Large intestine (tissue), 3 donors: ENCODE results near the gene NGDN. TPM values are rescaled to one million over a fixed set of nuclear protein-coding genes. Genes with fewer than 3 reads are reported as not detected.

ENCODE experiments used
- DNase-seq, 2 donors: peaks; one replicate each; pipeline versions ENCODE4 v3.0.0 to v3.0.0-alpha.2; 2013
- H3K27ac ChIP-seq: one replicate; pipeline ENCODE4 v1.5.1; 2013; ENCODE audit warnings: low read length
- H3K27me3 ChIP-seq: 2 replicates; pipeline ENCODE4 v1.6.1; 2013; ENCODE audit warnings: low read length; ENCODE audit not compliant: control insufficient read depth, insufficient read depth
- H3K36me3 ChIP-seq: 2 replicates; pipeline ENCODE4 v1.6.1; 2013; ENCODE audit warnings: low read length; ENCODE audit not compliant: control insufficient read depth, insufficient read depth
- H3K4me1 ChIP-seq: one replicate; pipeline ENCODE4 v1.6.1; 2013; ENCODE audit warnings: low read length; ENCODE audit not compliant: control insufficient read depth, insufficient read depth
- H3K4me3 ChIP-seq: one replicate; pipeline ENCODE4 v1.5.1; 2013; ENCODE audit warnings: low read length
- H3K9me3 ChIP-seq: one replicate; pipeline ENCODE4 v1.6.1; 2013; ENCODE audit warnings: mild to moderate bottlenecking, low read depth, low read length, moderate library complexity; ENCODE audit not compliant: control insufficient read depth
- WGBS: methylation state at CpG from one replicate; pipeline ENCODE4 v1.1.5; 2013; ENCODE audit warnings: low lambda C conversion rate; ENCODE audit not compliant: insufficient coverage; 5-methylcytosine and 5-hydroxymethylcytosine counted together
- polyA plus RNA-seq: library from polyadenylated mRNA; unstranded; fragments of 120-200 nt; gene quantifications from one replicate; pipeline ENCODE4 v1.2.1, GENCODE V29; 2013

The NGDN gene
- polyA plus RNA-seq, 1 donor: 48.3 TPM

GRCh38 chr14:23439107-23439835 is 30.2 kb upstream of the NGDN start:
- Histone ChIP-seq H3K4me3 (no peak overlapping the region), H3K36me3 (no peaks in the 10 kb centered on the region), H3K27ac (no peak overlapping the region), H3K27me3 (no peaks in the 10 kb centered on the region), H3K4me1 (peaks cover 5% of the 10 kb centered on the region), H3K9me3 (no peaks in the 10 kb centered on the region)
- no CpG with 5 or more reads among the region's 6 CpGs for WGBS
- DNase-seq: no peak

DNA sequence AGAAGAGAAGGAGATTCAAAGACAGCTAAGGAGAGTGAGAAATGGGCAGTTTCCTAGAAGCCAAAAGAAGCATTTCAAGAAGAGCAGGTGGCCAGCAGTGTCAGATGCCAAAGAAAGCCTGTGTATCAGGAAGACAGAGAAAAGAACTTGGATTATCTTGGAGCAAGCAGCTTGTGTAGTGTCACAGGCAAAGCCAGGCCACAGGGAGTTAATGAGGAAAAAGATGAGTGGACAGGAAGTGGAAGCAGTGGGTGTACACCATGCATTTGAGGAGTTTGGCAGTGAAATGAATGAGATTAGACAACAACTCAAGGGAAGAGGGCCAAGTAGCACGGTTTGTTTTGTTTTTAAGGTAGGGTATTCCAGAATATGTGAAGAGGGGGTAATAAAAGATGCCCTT is 28.4 kb upstream of the NGDN start:
- DNase-seq: no peak
- H3K36me3 ChIP-seq: no peaks in the 10 kb centered on the region
- no peak overlapping the region for H3K27ac ChIP-seq
- H3K4me1 ChIP-seq: no peaks in the 10 kb centered on the region
- no CpG with 5 or more reads among the region's 1 CpG for WGBS
- no peaks in the 10 kb centered on the region for H3K27me3 ChIP-seq
- H3K9me3 ChIP-seq: no peaks in the 10 kb centered on the region
- H3K4me3 ChIP-seq: no peak overlapping the region

GRCh38 chr14:23442721-23443356 is 26.7 kb upstream of the NGDN start:
- H3K4me3 ChIP-seq: no peak overlapping the region
- 100% methylated on average over 2 of the region's 9 CpGs for WGBS
- H3K27me3 ChIP-seq: no peaks in the 10 kb centered on the region
- H3K27ac ChIP-seq: no peak overlapping the region
- no peak for DNase-seq
- H3K9me3 ChIP-seq: no peaks in the 10 kb centered on the region
- no peaks in the 10 kb centered on the region for H3K36me3 ChIP-seq
- H3K4me1 ChIP-seq: peaks cover 15% of the 10 kb centered on the region

GRCh38 chr14:23443411-23443812 is 26.1 kb upstream of the NGDN start:
- WGBS: no CpG with 5 or more reads among the region's 11 CpGs
- Histone ChIP-seq H3K9me3 (no peaks in the 10 kb centered on the region), H3K4me3 (no peak overlapping the region), H3K27ac (no peak overlapping the region), H3K27me3 (no peaks in the 10 kb centered on the region), H3K4me1 (peaks cover 21% of the 10 kb centered on the region), H3K36me3 (no peaks in the 10 kb centered on the region)
- no peak for DNase-seq

DNA sequence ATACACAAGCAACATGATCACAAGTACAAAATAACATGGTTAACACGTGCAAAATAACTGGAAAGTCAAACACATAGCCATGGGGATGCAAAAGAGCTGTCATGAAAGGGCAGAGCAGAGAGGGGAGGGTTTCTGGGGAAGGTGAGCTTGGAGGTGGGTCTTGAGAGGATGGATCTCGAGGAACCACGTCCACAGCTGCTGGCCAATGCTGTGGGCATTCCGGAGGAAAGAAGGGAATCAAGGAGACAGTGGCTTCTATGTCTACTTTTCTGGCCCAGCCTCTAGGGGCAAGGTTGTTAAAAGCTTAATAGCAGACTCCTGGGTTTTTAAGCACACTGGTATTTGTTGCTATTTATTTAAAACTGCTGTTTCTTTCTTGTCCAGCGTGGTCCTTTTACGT is 25.6 kb upstream of the NGDN start:
- Histone ChIP-seq H3K27me3 (no peaks in the 10 kb centered on the region), H3K36me3 (no peaks in the 10 kb centered on the region), H3K27ac (no peak overlapping the region), H3K9me3 (no peaks in the 10 kb centered on the region), H3K4me1 (peaks cover 24% of the 10 kb centered on the region), H3K4me3 (no peak overlapping the region)
- DNase-seq: no peak
- 93% methylated on average over 2 of the region's 6 CpGs for WGBS

DNA sequence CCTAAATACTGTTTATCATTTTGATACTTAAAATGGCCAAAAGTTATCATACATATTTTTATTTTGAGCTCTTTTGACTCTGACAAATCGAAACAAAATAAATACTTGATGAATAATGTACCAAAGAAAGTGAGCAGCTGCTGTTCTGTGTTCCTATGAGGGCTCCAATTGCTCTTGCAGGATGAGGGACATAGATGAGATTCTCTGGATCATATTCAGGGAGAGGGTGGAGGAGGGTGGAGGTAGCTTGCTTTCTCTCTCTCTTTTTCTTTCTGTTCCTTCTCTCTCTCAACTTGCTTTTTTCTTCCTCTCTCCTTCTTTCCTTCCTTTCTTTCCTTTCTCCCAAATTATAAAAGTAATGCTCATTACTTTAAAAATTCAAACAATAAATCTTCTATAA is 25.2 kb upstream of the NGDN start:
- no peak overlapping the region for H3K27ac ChIP-seq
- no peaks in the 10 kb centered on the region for H3K27me3 ChIP-seq
- DNase-seq: no peak
- H3K4me3 ChIP-seq: no peak overlapping the region
- H3K9me3 ChIP-seq: no peaks in the 10 kb centered on the region
- no peaks in the 10 kb centered on the region for H3K36me3 ChIP-seq
- peaks cover 24% of the 10 kb centered on the region for H3K4me1 ChIP-seq
- WGBS: 100% methylated on average over 1 of the region's 1 CpG

GRCh38 chr14:23445773-23446172 is 23.7 kb upstream of the NGDN start:
- H3K4me1 ChIP-seq: peaks cover 24% of the 10 kb centered on the region
- H3K27me3 ChIP-seq: no peaks in the 10 kb centered on the region
- no CpG with 5 or more reads among the region's 4 CpGs for WGBS
- H3K36me3 ChIP-seq: no peaks in the 10 kb centered on the region
- no peak overlapping the region for H3K4me3 ChIP-seq
- DNase-seq: no peak
- H3K9me3 ChIP-seq: no peaks in the 10 kb centered on the region
- no peak overlapping the region for H3K27ac ChIP-seq

DNA sequence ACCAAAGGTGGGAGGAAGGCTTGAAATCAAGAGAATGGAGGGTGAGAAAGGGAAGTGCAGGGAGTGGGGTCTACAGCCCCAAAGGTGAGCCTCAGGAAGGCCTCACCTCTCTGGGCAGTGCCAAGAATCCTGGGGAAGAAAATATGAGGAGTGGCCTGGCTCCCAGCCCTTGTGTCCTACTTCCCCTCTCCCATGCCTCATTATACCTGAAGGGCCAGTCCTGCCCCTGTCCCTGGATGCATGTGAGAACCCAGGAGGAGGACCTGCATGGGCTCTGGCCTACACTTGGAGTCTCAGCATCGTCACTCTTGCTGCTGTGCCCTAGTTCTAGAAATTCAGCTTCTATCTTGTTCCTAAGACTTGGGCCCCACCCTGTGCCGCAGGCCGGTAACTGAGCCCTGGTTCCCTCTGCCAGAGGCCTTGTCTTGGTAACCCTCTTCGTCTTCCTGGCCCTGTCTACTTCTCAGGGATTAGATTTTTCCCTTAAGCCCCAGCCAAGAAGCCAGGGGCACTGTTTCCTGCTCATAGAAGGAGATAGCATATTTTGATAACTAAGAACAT is 23.1 kb upstream of the NGDN start:
- H3K9me3 ChIP-seq: no peaks in the 10 kb centered on the region
- no CpG with 5 or more reads among the region's 4 CpGs for WGBS
- no peaks in the 10 kb centered on the region for H3K36me3 ChIP-seq
- H3K27ac ChIP-seq: peak overlapping the region; percentile 71
- H3K4me3 ChIP-seq: no peak overlapping the region
- H3K4me1 ChIP-seq: peaks cover 24% of the 10 kb centered on the region
- DNase-seq: peak in 1 of 2 donors; percentile 17
- H3K27me3 ChIP-seq: no peaks in the 10 kb centered on the region

- peak overlapping the region; percentile 71 for H3K27ac ChIP-seq
- peak; percentile 87 to 91 for DNase-seq
- no peaks in the 10 kb centered on the region for H3K36me3 ChIP-seq
- no peaks in the 10 kb centered on the region for H3K9me3 ChIP-seq
- no CpG with 5 or more reads among the region's 7 CpGs for WGBS
- no peaks in the 10 kb centered on the region for H3K27me3 ChIP-seq
- H3K4me3 ChIP-seq: no peak overlapping the region
- peaks cover 24% of the 10 kb centered on the region for H3K4me1 ChIP-seq
Observed at GRCh38 chr14:23447361-23448350, 21.8 kb upstream of the NGDN start.

- Histone ChIP-seq H3K27me3 (no peaks in the 10 kb centered on the region), H3K4me1 (peaks cover 24% of the 10 kb centered on the region), H3K9me3 (no peaks in the 10 kb centered on the region), H3K27ac (no peak overlapping the region), H3K36me3 (no peaks in the 10 kb centered on the region), H3K4me3 (no peak overlapping the region)
- no CpG with 5 or more reads among the region's 1 CpG for WGBS
- no peak for DNase-seq
Observed at GRCh38 chr14:23449314-23449713, 20.2 kb upstream of the NGDN start.
